ENCODE measurements around the gene SMARCA1. TPM values are rescaled to one million over a fixed set of nuclear protein-coding genes. Genes with fewer than 3 reads are reported as not detected.

SMARCA1 gene
- total and polyA plus RNA-seq, 2 experiments from 2014 or later: 30.1 to 51.8 TPM

DNA sequence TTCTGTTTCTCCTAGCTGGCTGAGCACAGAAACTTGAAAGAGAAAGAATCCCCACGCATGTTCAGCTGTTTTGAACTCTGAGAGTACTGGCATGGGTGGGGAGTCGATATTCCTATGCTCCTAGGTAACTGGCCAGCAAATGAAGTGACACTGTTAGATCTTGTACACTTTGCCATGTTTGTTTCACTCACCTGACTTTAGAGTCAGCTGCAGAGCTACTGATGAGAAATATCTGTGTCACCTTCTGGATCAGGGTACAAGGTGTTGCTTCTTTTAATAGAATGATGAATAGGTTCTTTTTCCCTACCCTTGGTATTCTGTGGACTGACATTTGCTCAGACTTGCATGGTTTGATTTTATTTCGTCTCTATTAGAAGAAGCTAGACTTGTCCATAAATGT, 45.1 kb upstream of the SMARCA1 start:
- peaks cover 9% of the 10 kb centered on the region for H3K4me1 ChIP-seq (ENCODE audit: insufficient read depth)
- Mint-ChIP-seq H3K27me3 (ENCODE audit: insufficient read depth, low read depth, poor library complexity) (no peaks in the 10 kb centered on the region), H3K27ac (no peak overlapping the region), H3K4me1 (peaks cover 10% of the 10 kb centered on the region), H3K4me3 (no peak overlapping the region), H3K36me3 (ENCODE audit: low read depth) (peaks cover 55% of the 10 kb centered on the region), H3K9me3 (no peaks in the 10 kb centered on the region)
- H3K4me2 ChIP-seq: no peak overlapping the region
- no peak overlapping the region for H3K4me3 ChIP-seq
- no peaks in the 10 kb centered on the region for H3K79me2 ChIP-seq (replicated peaks; ENCODE audit: insufficient read depth)
- no peaks in the 10 kb centered on the region for H3F3A ChIP-seq (replicated peaks; ENCODE audit: low read depth)
- no peak for DNase-seq (ENCODE audit: low spot score)
- TF ChIP-seq STAT1 (IDR thresholded peaks at IDR 0.05; ENCODE audit: unreplicated experiment): no peak
- TF ChIP-seq ZNF114 (CRISPR knock-in tag; IDR thresholded peaks at IDR 0.05): no peak
- TF ChIP-seq, protein P1, sequence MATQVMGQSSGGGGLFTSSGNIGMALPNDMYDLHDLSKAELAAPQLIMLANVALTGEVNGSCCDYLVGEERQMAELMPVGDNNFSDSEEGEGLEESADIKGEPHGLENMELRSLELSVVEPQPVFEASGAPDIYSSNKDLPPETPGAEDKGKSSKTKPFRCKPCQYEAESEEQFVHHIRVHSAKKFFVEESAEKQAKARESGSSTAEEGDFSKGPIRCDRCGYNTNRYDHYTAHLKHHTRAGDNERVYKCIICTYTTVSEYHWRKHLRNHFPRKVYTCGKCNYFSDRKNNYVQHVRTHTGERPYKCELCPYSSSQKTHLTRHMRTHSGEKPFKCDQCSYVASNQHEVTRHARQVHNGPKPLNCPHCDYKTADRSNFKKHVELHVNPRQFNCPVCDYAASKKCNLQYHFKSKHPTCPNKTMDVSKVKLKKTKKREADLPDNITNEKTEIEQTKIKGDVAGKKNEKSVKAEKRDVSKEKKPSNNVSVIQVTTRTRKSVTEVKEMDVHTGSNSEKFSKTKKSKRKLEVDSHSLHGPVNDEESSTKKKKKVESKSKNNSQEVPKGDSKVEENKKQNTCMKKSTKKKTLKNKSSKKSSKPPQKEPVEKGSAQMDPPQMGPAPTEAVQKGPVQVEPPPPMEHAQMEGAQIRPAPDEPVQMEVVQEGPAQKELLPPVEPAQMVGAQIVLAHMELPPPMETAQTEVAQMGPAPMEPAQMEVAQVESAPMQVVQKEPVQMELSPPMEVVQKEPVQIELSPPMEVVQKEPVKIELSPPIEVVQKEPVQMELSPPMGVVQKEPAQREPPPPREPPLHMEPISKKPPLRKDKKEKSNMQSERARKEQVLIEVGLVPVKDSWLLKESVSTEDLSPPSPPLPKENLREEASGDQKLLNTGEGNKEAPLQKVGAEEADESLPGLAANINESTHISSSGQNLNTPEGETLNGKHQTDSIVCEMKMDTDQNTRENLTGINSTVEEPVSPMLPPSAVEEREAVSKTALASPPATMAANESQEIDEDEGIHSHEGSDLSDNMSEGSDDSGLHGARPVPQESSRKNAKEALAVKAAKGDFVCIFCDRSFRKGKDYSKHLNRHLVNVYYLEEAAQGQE (IDR thresholded peaks at IDR 0.05; ENCODE audit: unreplicated experiment): no peak
- TF ChIP-seq, protein P2, sequence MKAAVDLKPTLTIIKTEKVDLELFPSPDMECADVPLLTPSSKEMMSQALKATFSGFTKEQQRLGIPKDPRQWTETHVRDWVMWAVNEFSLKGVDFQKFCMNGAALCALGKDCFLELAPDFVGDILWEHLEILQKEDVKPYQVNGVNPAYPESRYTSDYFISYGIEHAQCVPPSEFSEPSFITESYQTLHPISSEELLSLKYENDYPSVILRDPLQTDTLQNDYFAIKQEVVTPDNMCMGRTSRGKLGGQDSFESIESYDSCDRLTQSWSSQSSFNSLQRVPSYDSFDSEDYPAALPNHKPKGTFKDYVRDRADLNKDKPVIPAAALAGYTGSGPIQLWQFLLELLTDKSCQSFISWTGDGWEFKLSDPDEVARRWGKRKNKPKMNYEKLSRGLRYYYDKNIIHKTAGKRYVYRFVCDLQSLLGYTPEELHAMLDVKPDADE (IDR thresholded peaks at IDR 0.05): no peak
- TF ChIP-seq NANOG (IDR thresholded peaks at IDR 0.05; ENCODE audit: borderline replicate concordance): no peak
- no peak for TF ChIP-seq POLR2AphosphoS5 (IDR thresholded peaks at IDR 0.05; ENCODE audit: low read depth)
- TF ChIP-seq, protein P3, sequence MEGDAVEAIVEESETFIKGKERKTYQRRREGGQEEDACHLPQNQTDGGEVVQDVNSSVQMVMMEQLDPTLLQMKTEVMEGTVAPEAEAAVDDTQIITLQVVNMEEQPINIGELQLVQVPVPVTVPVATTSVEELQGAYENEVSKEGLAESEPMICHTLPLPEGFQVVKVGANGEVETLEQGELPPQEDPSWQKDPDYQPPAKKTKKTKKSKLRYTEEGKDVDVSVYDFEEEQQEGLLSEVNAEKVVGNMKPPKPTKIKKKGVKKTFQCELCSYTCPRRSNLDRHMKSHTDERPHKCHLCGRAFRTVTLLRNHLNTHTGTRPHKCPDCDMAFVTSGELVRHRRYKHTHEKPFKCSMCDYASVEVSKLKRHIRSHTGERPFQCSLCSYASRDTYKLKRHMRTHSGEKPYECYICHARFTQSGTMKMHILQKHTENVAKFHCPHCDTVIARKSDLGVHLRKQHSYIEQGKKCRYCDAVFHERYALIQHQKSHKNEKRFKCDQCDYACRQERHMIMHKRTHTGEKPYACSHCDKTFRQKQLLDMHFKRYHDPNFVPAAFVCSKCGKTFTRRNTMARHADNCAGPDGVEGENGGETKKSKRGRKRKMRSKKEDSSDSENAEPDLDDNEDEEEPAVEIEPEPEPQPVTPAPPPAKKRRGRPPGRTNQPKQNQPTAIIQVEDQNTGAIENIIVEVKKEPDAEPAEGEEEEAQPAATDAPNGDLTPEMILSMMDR (conservative IDR thresholded peaks at IDR 0.05; ENCODE audit: low read depth in 2 of 2): no peak
- TF ChIP-seq ZNF331 (CRISPR knock-in tag; IDR thresholded peaks at IDR 0.05; ENCODE audit: low read depth): no peak
- TF ChIP-seq, protein P4, sequence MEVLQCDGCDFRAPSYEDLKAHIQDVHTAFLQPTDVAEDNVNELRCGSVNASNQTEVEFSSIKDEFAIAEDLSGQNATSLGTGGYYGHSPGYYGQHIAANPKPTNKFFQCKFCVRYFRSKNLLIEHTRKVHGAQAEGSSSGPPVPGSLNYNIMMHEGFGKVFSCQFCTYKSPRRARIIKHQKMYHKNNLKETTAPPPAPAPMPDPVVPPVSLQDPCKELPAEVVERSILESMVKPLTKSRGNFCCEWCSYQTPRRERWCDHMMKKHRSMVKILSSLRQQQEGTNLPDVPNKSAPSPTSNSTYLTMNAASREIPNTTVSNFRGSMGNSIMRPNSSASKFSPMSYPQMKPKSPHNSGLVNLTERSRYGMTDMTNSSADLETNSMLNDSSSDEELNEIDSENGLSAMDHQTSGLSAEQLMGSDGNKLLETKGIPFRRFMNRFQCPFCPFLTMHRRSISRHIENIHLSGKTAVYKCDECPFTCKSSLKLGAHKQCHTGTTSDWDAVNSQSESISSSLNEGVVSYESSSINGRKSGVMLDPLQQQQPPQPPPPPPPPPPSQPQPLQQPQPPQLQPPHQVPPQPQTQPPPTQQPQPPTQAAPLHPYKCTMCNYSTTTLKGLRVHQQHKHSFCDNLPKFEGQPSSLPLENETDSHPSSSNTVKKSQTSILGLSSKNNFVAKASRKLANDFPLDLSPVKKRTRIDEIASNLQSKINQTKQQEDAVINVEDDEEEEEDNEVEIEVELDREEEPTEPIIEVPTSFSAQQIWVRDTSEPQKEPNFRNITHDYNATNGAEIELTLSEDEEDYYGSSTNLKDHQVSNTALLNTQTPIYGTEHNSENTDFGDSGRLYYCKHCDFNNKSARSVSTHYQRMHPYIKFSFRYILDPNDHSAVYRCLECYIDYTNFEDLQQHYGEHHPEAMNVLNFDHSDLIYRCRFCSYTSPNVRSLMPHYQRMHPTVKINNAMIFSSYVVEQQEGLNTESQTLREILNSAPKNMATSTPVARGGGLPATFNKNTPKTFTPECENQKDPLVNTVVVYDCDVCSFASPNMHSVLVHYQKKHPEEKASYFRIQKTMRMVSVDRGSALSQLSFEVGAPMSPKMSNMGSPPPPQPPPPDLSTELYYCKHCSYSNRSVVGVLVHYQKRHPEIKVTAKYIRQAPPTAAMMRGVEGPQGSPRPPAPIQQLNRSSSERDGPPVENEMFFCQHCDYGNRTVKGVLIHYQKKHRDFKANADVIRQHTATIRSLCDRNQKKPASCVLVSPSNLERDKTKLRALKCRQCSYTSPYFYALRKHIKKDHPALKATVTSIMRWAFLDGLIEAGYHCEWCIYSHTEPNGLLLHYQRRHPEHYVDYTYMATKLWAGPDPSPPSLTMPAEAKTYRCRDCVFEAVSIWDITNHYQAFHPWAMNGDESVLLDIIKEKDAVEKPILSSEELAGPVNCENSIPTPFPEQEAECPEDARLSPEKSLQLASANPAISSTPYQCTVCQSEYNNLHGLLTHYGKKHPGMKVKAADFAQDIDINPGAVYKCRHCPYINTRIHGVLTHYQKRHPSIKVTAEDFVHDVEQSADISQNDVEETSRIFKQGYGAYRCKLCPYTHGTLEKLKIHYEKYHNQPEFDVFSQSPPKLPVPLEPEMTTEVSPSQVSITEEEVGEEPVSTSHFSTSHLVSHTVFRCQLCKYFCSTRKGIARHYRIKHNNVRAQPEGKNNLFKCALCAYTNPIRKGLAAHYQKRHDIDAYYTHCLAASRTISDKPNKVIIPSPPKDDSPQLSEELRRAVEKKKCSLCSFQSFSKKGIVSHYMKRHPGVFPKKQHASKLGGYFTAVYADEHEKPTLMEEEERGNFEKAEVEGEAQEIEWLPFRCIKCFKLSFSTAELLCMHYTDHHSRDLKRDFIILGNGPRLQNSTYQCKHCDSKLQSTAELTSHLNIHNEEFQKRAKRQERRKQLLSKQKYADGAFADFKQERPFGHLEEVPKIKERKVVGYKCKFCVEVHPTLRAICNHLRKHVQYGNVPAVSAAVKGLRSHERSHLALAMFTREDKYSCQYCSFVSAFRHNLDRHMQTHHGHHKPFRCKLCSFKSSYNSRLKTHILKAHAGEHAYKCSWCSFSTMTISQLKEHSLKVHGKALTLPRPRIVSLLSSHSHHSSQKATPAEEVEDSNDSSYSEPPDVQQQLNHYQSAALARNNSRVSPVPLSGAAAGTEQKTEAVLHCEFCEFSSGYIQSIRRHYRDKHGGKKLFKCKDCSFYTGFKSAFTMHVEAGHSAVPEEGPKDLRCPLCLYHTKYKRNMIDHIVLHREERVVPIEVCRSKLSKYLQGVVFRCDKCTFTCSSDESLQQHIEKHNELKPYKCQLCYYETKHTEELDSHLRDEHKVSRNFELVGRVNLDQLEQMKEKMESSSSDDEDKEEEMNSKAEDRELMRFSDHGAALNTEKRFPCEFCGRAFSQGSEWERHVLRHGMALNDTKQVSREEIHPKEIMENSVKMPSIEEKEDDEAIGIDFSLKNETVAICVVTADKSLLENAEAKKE (CRISPR knock-in tag; IDR thresholded peaks at IDR 0.05): no peak
- no peak for TF ChIP-seq CREB1 (CRISPR knock-in tag; IDR thresholded peaks at IDR 0.05; ENCODE audit: low read depth)
- no peak for TF ChIP-seq EZH2 (IDR thresholded peaks at IDR 0.05; ENCODE audit: low read depth, unreplicated experiment)
- no peak for TF ChIP-seq JUNB (IDR thresholded peaks at IDR 0.05; ENCODE audit: unreplicated experiment)
- no peak for TF ChIP-seq EZH2phosphoT487 (IDR thresholded peaks at IDR 0.05; ENCODE audit: unreplicated experiment)
- H3K27me3 ChIP-seq (ENCODE audit: insufficient read depth): no peaks in the 10 kb centered on the region
- no peak overlapping the region for H2AFZ ChIP-seq
- ATAC-seq: no peak
- H4K20me1 ChIP-seq (replicated peaks; ENCODE audit: insufficient read depth): no peaks in the 10 kb centered on the region
- 0 out of 2 replicates have a peak, but pooled peaks cover 2% of the 10 kb centered on the region for H3K36me3 ChIP-seq (ENCODE audit: insufficient read depth)
- H3K9me2 ChIP-seq (ENCODE audit: insufficient read depth): no peaks in the 10 kb centered on the region
- no peak overlapping the region for H3K27ac ChIP-seq (ENCODE audit: low read depth)
